ENCODE results near the gene PLCL2.
"Not testable (repeated sequence)": the region's sequence is repeated elsewhere in the genome, so short reads cannot be mapped to it uniquely, and the experiment has no call there.

PLCL2 gene

DNA sequence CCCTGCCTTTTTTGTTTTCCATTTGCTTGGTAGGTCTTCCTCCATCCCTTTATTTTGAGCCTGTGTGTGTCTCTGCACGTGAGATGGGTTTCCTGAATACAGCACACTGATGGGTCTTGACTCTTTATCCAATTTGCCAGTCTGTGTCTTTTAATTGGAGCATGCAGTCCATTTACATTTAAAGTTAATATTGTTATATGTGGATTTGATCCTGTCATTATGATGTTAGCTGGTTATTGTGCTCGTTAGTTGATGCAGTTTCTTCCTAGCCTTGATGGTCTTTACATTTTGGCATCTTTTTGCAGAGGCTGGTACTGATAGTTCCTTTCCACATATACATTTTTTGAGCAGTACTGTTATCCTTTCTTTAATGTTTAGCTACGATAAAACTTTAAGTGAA, 73.1 kb downstream of the PLCL2 start:
- H3K4me3 ChIP-seq (ENCODE audit: insufficient read depth, low read depth, low read length); H3K27me3 ChIP-seq (ENCODE audit: control insufficient read depth, insufficient read depth, low read length, poor library complexity, severe bottlenecking); H3K36me3 ChIP-seq (ENCODE audit: control insufficient read depth, insufficient read depth, low read length); H3K4me1 ChIP-seq (ENCODE audit: control insufficient read depth, insufficient read depth, low read length); H3K9me3 ChIP-seq (ENCODE audit: control insufficient read depth, low read length); H3K27ac ChIP-seq (ENCODE audit: insufficient read depth, low read depth, low read length, poor library complexity, severe bottlenecking): not testable (repeated sequence)
- WGBS, 2 experiments, result 94 to 100% methylated on average over 1 of the region's 3 CpGs

DNA sequence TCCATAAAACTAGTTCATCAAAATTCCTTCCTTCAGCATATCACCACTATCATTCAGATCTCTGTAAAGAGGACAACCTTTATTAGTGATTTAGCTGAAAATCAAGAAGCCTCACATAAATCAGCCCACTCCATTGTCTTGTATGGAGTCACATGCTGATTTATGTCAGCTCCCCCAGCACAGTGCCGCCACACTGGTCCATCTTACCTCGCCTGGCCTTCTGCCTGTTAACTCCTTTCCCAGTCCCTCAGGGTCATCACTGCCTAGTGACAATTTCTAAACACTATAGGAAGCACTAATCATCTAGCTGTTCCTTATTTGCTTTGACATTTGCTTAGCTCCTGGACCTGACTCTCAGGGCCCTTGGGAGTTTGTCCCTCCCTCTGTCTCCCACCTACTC, 75.4 kb downstream of the PLCL2 start:
- Histone ChIP-seq H3K36me3 (ENCODE audit: control insufficient read depth, insufficient read depth, low read length) (no peaks in the 10 kb centered on the region), H3K27me3 (ENCODE audit: control insufficient read depth, insufficient read depth, low read length, poor library complexity, severe bottlenecking) (no peaks in the 10 kb centered on the region), H3K4me1 (ENCODE audit: control insufficient read depth, insufficient read depth, low read length) (no peaks in the 10 kb centered on the region), H3K9me3 (ENCODE audit: control insufficient read depth, low read length) (no peaks in the 10 kb centered on the region), H3K27ac (ENCODE audit: insufficient read depth, low read depth, low read length, poor library complexity, severe bottlenecking) (no peak overlapping the region), H3K4me3 (ENCODE audit: insufficient read depth, low read depth, low read length) (no peak overlapping the region)
- WGBS, 2 experiments, result 91 to 93% methylated on average over 2 of the region's 2 CpGs

DNA sequence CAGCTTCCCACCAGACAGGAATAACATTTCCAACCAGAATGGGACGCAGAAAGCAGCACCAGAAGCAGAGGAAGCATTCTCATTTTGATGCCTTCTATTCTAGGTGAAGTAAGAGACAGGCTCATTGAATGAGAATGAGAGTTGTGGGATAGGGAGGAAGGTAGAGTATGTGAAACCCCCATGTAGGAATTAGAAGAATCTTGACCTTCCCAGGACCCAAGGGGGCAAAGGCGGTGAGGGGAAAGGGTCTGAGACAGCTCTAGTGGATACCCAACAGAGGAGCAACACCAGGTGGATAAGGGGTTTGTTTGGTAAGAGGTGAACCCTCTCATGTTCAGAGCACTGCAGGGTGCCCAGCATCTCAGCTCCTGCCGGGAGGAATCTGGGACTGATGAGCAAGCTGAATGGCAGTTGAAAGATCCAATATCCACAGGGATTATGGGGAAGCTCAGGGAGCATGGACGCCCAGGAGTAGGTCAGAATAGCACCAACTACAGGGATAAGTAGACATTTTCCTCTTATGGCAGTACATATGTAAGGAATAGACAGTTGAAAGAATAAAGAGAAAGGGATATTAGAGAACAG, 77.0 kb downstream of the PLCL2 start:
- H3K4me1 ChIP-seq (ENCODE audit: control insufficient read depth, insufficient read depth, low read length), result no peaks in the 10 kb centered on the region
- H3K4me3 ChIP-seq (ENCODE audit: insufficient read depth, low read depth, low read length), result no peak overlapping the region
- no peaks in the 10 kb centered on the region for H3K9me3 ChIP-seq (ENCODE audit: control insufficient read depth, low read length)
- H3K27me3 ChIP-seq (ENCODE audit: control insufficient read depth, insufficient read depth, low read length, poor library complexity, severe bottlenecking), result no peaks in the 10 kb centered on the region
- WGBS, 2 experiments, result 61 to 66% methylated on average over 4 of the region's 4 CpGs
- no peak overlapping the region for H3K27ac ChIP-seq (ENCODE audit: insufficient read depth, low read depth, low read length, poor library complexity, severe bottlenecking)
- H3K36me3 ChIP-seq (ENCODE audit: control insufficient read depth, insufficient read depth, low read length), result no peaks in the 10 kb centered on the region

DNA sequence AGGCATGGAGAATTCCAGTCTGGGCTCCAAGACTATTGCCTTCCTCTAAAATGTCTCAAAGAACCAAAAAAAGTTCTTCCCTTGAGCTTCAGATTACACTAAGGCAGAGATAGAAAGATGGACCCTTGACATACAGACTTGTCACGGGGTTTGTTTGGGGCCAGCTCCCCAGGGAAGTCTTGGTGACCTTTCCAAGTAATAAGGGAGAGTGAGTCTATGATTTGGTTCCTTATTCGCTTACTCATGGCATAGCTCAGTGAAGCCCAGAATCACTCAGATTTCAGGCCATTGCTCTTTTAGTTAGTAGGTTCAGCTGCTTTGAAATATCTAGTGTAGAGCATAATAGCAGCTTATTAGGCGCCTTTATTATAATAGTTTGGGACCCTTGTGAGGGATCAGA, 90.3 kb downstream of the PLCL2 start:
- H3K4me1 ChIP-seq (ENCODE audit: control insufficient read depth, insufficient read depth, low read length), result no peaks in the 10 kb centered on the region
- no peak overlapping the region for H3K4me3 ChIP-seq (ENCODE audit: insufficient read depth, low read depth, low read length)
- no peaks in the 10 kb centered on the region for H3K9me3 ChIP-seq (ENCODE audit: control insufficient read depth, low read length)
- 81 to 88% methylated on average over 3 of the region's 3 CpGs for WGBS, 2 experiments
- no peak overlapping the region for H3K27ac ChIP-seq (ENCODE audit: insufficient read depth, low read depth, low read length, poor library complexity, severe bottlenecking)
- no peaks in the 10 kb centered on the region for H3K27me3 ChIP-seq (ENCODE audit: control insufficient read depth, insufficient read depth, low read length, poor library complexity, severe bottlenecking)
- no peaks in the 10 kb centered on the region for H3K36me3 ChIP-seq (ENCODE audit: control insufficient read depth, insufficient read depth, low read length)

DNA sequence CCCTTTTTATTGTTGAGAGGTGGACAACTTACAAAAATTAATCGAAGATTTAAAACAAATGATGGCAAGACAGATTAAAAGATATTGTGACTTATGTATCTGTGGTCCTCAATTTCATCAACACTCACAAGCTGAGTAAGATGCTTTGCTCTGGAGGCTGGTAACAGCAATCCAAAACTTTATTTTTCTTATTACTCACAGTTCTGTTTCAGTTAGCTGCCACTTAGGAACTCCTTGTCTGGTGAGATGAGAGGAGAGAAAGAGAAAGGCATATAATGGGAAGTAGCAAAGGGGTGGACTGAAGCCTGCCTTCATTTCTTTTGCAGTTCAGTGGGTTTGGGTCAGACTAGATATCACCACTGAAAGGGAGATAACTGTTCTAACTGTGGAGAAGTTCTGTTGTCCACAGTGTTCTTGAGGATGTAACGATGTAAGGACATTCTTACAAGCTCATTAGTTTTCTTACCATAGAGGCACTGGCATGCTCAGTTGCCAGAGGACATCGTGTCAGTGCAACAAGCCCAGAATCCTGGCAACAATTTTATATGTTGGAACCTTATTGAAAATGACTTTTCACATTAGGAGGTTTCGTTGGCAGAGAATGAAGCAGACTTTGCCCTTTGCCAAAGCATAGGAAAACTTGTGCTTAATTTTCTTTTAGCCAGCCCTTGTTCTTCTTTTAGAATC, 93.6 kb downstream of the PLCL2 start:
- Histone ChIP-seq H3K9me3 (ENCODE audit: control insufficient read depth, low read length) (no peaks in the 10 kb centered on the region), H3K27me3 (ENCODE audit: control insufficient read depth, insufficient read depth, low read length, poor library complexity, severe bottlenecking) (no peaks in the 10 kb centered on the region), H3K27ac (ENCODE audit: insufficient read depth, low read depth, low read length, poor library complexity, severe bottlenecking) (no peak overlapping the region), H3K4me1 (ENCODE audit: control insufficient read depth, insufficient read depth, low read length) (no peaks in the 10 kb centered on the region), H3K36me3 (ENCODE audit: control insufficient read depth, insufficient read depth, low read length) (no peaks in the 10 kb centered on the region), H3K4me3 (ENCODE audit: insufficient read depth, low read depth, low read length) (no peak overlapping the region)
- 97% methylated on average over 3 to 4 of the region's 4 CpGs for WGBS, 2 experiments

DNA sequence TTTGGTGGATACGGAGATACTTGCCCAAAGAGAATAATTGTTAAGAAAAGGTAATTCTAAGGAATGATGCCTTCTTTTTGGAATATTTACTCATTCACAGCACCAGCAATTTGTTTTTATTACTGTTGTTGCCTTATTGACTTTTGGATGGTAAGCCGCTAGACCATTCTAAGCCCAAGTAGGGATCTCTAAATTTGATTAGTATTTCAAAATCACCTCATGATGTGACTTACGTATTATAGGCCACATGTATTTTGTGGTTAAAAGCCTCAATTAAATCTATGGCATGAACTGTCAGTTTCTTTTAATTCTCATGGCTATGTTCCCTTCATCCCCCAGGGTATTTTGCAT, 94.1 kb downstream of the PLCL2 start:
- Histone ChIP-seq H3K36me3 (ENCODE audit: control insufficient read depth, insufficient read depth, low read length) (no peaks in the 10 kb centered on the region), H3K27ac (ENCODE audit: insufficient read depth, low read depth, low read length, poor library complexity, severe bottlenecking) (no peak overlapping the region), H3K27me3 (ENCODE audit: control insufficient read depth, insufficient read depth, low read length, poor library complexity, severe bottlenecking) (no peaks in the 10 kb centered on the region), H3K4me3 (ENCODE audit: insufficient read depth, low read depth, low read length) (no peak overlapping the region), H3K4me1 (ENCODE audit: control insufficient read depth, insufficient read depth, low read length) (no peaks in the 10 kb centered on the region), H3K9me3 (ENCODE audit: control insufficient read depth, low read length) (no peaks in the 10 kb centered on the region)
- 93 to 98% methylated on average over 3 of the region's 3 CpGs for WGBS, 2 experiments

DNA sequence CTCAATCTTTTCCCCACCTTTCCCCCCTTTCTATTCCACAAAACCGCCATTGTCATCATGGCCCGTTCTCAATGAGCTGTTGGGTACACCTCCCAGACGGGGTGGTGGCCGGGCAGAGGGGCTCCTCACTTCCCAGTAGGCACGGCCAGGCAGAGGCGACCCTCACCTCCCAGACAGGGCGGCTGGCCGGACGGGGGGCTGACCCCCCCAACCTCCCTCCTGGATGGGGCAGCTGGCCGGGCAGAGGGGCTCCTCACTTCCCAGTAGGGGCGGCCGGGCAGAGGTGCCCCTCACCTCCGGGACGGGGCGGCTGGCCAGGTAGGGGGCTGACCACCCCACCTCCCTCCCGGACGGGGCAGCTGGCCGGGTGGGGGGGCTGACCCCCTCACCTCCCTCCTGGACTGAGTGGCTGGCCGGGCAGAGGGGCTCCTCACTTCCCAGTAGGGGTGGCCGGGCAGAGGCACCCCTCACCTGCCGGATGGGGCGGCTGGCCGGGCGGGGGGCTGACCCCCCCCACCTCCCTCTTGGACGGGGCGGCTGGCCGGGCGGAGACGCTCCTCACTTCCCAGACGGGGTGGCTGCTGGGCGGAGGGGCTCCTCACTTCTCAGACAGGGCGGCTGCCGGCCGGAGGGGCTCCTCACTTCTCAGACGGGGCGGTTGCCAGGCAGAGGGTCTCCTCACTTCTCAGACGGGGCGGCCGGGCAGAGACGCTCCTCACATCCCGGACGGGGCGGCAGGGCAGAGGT, 95.2 kb downstream of the PLCL2 start:
- H3K4me3 ChIP-seq (ENCODE audit: insufficient read depth, low read depth, low read length); H3K9me3 ChIP-seq (ENCODE audit: control insufficient read depth, low read length); H3K27me3 ChIP-seq (ENCODE audit: control insufficient read depth, insufficient read depth, low read length, poor library complexity, severe bottlenecking); H3K36me3 ChIP-seq (ENCODE audit: control insufficient read depth, insufficient read depth, low read length); H3K27ac ChIP-seq (ENCODE audit: insufficient read depth, low read depth, low read length, poor library complexity, severe bottlenecking); H3K4me1 ChIP-seq (ENCODE audit: control insufficient read depth, insufficient read depth, low read length): not testable (repeated sequence)
- WGBS, 2 experiments, result 95% methylated on average over 30 to 35 of the region's 43 CpGs

DNA sequence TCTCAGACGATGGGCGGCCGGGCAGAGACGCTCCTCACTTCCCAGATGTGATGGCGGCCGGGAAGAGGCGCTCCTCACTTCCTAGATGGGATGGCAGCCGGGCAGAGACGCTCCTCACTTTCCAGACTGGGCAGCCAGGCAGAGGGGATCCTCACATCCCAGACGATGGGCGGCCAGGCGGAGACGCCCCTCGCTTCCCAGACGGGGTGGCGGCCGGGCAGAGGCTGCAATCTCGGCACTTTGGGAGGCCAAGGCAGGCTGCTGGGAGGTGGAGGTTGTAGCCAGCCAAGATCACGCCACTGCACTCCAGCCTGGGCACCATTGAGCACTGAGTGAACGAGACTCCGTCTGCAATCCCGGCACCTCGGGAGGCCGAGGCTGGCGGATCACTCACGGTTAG, 95.8 kb downstream of the PLCL2 start:
- H3K27me3 ChIP-seq (ENCODE audit: control insufficient read depth, insufficient read depth, low read length, poor library complexity, severe bottlenecking); H3K4me1 ChIP-seq (ENCODE audit: control insufficient read depth, insufficient read depth, low read length); H3K27ac ChIP-seq (ENCODE audit: insufficient read depth, low read depth, low read length, poor library complexity, severe bottlenecking); H3K36me3 ChIP-seq (ENCODE audit: control insufficient read depth, insufficient read depth, low read length); H3K4me3 ChIP-seq (ENCODE audit: insufficient read depth, low read depth, low read length); H3K9me3 ChIP-seq (ENCODE audit: control insufficient read depth, low read length): not testable (repeated sequence)
- WGBS, 2 experiments, result 95 to 96% methylated on average over 13 to 25 of the region's 26 CpGs

DNA sequence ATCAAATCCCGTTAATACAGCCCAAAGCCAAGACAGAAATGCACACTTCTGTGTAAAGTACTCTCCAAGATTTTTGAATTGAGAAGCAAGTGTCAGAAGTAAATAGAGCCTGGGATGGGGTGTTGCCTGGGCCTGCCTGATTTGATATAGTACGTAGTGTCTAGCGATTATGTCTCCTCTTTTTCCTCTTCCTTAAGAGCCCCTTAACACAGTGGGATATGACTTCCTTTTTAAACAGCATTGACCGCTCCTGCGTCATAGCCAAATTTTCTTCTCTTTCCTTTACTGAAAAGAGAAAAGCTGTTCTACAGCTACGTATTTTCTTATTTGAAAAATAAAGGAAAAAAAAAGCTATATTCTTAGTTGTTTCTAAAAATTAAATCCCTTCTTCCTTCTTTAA, 97.7 kb downstream of the PLCL2 start:
- no peak overlapping the region for H3K27ac ChIP-seq (ENCODE audit: insufficient read depth, low read depth, low read length, poor library complexity, severe bottlenecking)
- H3K27me3 ChIP-seq (ENCODE audit: control insufficient read depth, insufficient read depth, low read length, poor library complexity, severe bottlenecking), result no peaks in the 10 kb centered on the region
- no peaks in the 10 kb centered on the region for H3K4me1 ChIP-seq (ENCODE audit: control insufficient read depth, insufficient read depth, low read length)
- H3K36me3 ChIP-seq (ENCODE audit: control insufficient read depth, insufficient read depth, low read length), result no peaks in the 10 kb centered on the region
- H3K9me3 ChIP-seq (ENCODE audit: control insufficient read depth, low read length), result no peaks in the 10 kb centered on the region
- H3K4me3 ChIP-seq (ENCODE audit: insufficient read depth, low read depth, low read length), result no peak overlapping the region
- 95 to 97% methylated on average over 4 to 5 of the region's 6 CpGs for WGBS, 2 experiments

DNA sequence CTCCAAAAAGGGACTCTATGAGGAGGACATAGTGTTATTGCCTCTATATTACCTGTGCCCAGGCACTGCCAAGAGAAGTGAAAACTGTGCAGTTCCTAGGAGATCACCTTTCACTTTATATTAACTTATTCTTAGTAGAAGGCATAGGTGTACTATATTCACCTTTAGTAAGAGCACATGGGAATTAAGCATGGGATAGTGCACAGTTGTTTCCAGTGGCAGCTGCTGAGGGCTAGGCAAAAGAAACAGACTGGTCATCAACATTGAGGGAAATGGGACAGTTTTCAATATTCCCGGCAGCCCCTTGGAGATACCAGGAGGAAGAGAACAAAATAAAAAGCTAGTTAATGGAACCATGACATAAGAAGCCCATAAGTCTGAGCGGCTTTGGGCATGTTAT, 100.9 kb downstream of the PLCL2 start:
- Histone ChIP-seq H3K27ac (ENCODE audit: insufficient read depth, low read depth, low read length, poor library complexity, severe bottlenecking) (no peak overlapping the region), H3K4me3 (ENCODE audit: insufficient read depth, low read depth, low read length) (no peak overlapping the region), H3K4me1 (ENCODE audit: control insufficient read depth, insufficient read depth, low read length) (no peaks in the 10 kb centered on the region), H3K9me3 (ENCODE audit: control insufficient read depth, low read length) (no peaks in the 10 kb centered on the region), H3K27me3 (ENCODE audit: control insufficient read depth, insufficient read depth, low read length, poor library complexity, severe bottlenecking) (no peaks in the 10 kb centered on the region), H3K36me3 (ENCODE audit: control insufficient read depth, insufficient read depth, low read length) (no peaks in the 10 kb centered on the region)
- 98% methylated on average over 2 of the region's 2 CpGs for WGBS, 2 experiments

Measured in ectodermal cell (in vitro differentiated cells).